GM10248 (cell line): ENCODE measurements around the gene MMP7.

Experiments
- CTCF ChIA-PET: fragments of 300-600 bp; sonication (Branson Sonifier 250); formaldehyde crosslinking; extraction: SDS; loops from one replicate; lab custom pipeline; 2021; ENCODE audit warnings: antibody characterized with exemption; lab: Yijun Ruan, JAX
- POLR2A ChIA-PET: fragments of 350-650 bp; sonication (Branson Sonifier 250); formaldehyde crosslinking; extraction: SDS; loops from one replicate; lab custom pipeline; 2020; ENCODE audit warnings: antibody characterized with exemption; lab: Yijun Ruan, JAX
- DNase-seq: peaks from one replicate; pipeline ENCODE4 v3.0.0; 2012; ENCODE audit errors: extremely low spot score
- CTCF ChIP-seq: IDR thresholded peaks from 2 replicates; pipeline ENCODE4 v1.5.1; 2012; ENCODE audit warnings: mild to moderate bottlenecking, low read depth; ENCODE audit errors: extremely low read depth, missing control alignments, control extremely low read depth

Gene MMP7

GRCh38 chr11:102546923-102547471 lies 16.4 kb upstream of the MMP7 start:
- no peak for TF ChIP-seq CTCF
- DNase-seq, result peak; percentile 41
- CTCF ChIA-PET, result interaction anchor here (0.9 to 5.7 kb wide), 8 partner anchors 10 to 253 kb away, joined by 3 to 53 read pairs (median 4); no protein-coding TSS in a partner anchor
- POLR2A ChIA-PET, result no interaction called here

- TF ChIP-seq CTCF, result no peak
- POLR2A ChIA-PET, result interaction anchor here (0.6 kb wide), 1 partner anchor 69 kb away, joined by 3 read pairs; no protein-coding TSS in a partner anchor
- CTCF ChIA-PET, result interaction anchor here (0.7 to 5.7 kb wide), 14 partner anchors 9 to 253 kb away, joined by 3 to 53 read pairs (median 3); no protein-coding TSS in a partner anchor
- DNase-seq, result peak; percentile 37
Measured at GRCh38 chr11:102546427-102546826, 15.9 kb upstream of the MMP7 start.

GRCh38 chr11:102545701-102546100 lies 15.2 kb upstream of the MMP7 start:
- no peak for DNase-seq
- TF ChIP-seq CTCF, result no peak
- ChIA-PET POLR2A (no interaction called here), CTCF (interaction anchor here (0.7 to 5.7 kb wide), 13 partner anchors 8 to 252 kb away, joined by 3 to 53 read pairs (median 3); no protein-coding TSS in a partner anchor)

GRCh38 chr11:102544594-102544993 lies 14.0 kb upstream of the MMP7 start:
- CTCF ChIA-PET, result interaction anchor here (1.0 to 5.7 kb wide), 5 partner anchors 19 to 202 kb away, joined by 3 to 53 read pairs (median 5); no protein-coding TSS in a partner anchor
- TF ChIP-seq CTCF, result no peak
- DNase-seq, result no peak
- POLR2A ChIA-PET, result no interaction called here

GRCh38 chr11:102539567-102539966 lies 9.0 kb upstream of the MMP7 start:
- ChIA-PET CTCF (interaction anchor here (1.1 to 7.5 kb wide), 7 partner anchors 8 to 198 kb away, joined by 3 to 47 read pairs (median 7); partner anchors contain the start of gene MMP7), POLR2A (no interaction called here)
- no peak for TF ChIP-seq CTCF
- DNase-seq, result no peak

GRCh38 chr11:102538932-102539331 lies 8.4 kb upstream of the MMP7 start:
- ChIA-PET CTCF (interaction anchor here (1.6 to 7.5 kb wide), 8 partner anchors 8 to 197 kb away, joined by 4 to 47 read pairs (median 8); partner anchors contain the start of gene MMP7), POLR2A (no interaction called here)
- DNase-seq, result no peak
- TF ChIP-seq CTCF, result no peak
